Tibial nerve (tissue), 4 donors: ENCODE results near the gene PRDM2. TPM values are rescaled to one million over a fixed set of nuclear protein-coding genes. Genes with fewer than 3 reads are reported as not detected.

Experiments used
- DNase-seq, 2 donors: peaks; one replicate each; pipeline ENCODE4 v3.0.0-alpha.2; 2019; ENCODE audit warnings: low spot score in 2 of 2
- H3K27ac ChIP-seq, 4 donors: fragments of 200-600 bp; sonication (generic) in 3 of 4; one replicate each; pipeline ENCODE4 v1.5.1; 2017 to 2019; ENCODE audit warnings: mild to moderate bottlenecking in 1 of 4
- H3K27me3 ChIP-seq, 2 donors: fragments of 200-600 bp; sonication (generic) in 1 of 2; one replicate each; pipeline versions ENCODE4 v1.5.1 to v1.6.0; 2017 to 2019
- H3K36me3 ChIP-seq, 3 donors: fragments of 200-600 bp; sonication (generic); one replicate each; pipeline ENCODE4 v1.5.1; 2018 to 2019
- H3K4me1 ChIP-seq, 4 donors: fragments of 200-600 bp; sonication (generic) in 3 of 4; one replicate each; pipeline ENCODE4 v1.5.1; 2017 to 2019
- H3K4me3 ChIP-seq, 4 donors: fragments of 200-600 bp; sonication (generic) in 3 of 4; one replicate each; pipeline ENCODE4 v1.5.1; 2017 to 2019; ENCODE audit warnings: mild to moderate bottlenecking in 1 of 4, moderate library complexity in 1 of 4
- H3K9me3 ChIP-seq, 4 donors: fragments of 200-600 bp; sonication (generic) in 3 of 4; one replicate each; pipeline ENCODE4 v1.5.1; 2017 to 2019
- CTCF ChIP-seq, 5 experiments: fragments of 200-600 bp in 3 of 5; fragments of 450-650 bp in 2 of 5; sonication (generic) in 3 of 5; IDR thresholded peaks; one replicate each; pipeline ENCODE4 v1.5.1; 2016 to 2019; ENCODE audit warnings: antibody characterized with exemption in 5 of 5, mild to moderate bottlenecking in 3 of 5, moderate library complexity in 2 of 5
- EP300 ChIP-seq, 2 donors: sonication (generic); formaldehyde crosslinking; IDR thresholded peaks; one replicate each; pipeline ENCODE4 v1.6.1; 2017; ENCODE audit warnings: antibody characterized with exemption in 2 of 2, mild to moderate bottlenecking in 1 of 2
- POLR2A ChIP-seq, 2 donors: fragments of 450-650 bp; IDR thresholded peaks; one replicate each; pipeline ENCODE4 v1.6.1; 2017; ENCODE audit warnings: antibody characterized with exemption in 2 of 2, mild to moderate bottlenecking in 2 of 2, moderate library complexity in 2 of 2
- WGBS, 2 donors: methylation state at CpG; one replicate each; pipeline ENCODE4 v1.1.5; 2018; 5-methylcytosine and 5-hydroxymethylcytosine counted together
- total RNA-seq, 4 donors: library from RNA; depleted of rRNA; stranded (reverse); fragments of >200 nt; gene quantifications; one replicate each; pipeline ENCODE4 v1.1.0, GENCODE V29; 2016

PRDM2 gene
- total RNA-seq, 4 donors from 2014 or later: 26.4 to 48.8 (median 46.5) TPM

GRCh38 chr1:13826009-13826408 is 126.0 kb downstream of the PRDM2 start:
- Histone ChIP-seq H3K27ac (no peak overlapping the region), H3K9me3 (no peaks in the 10 kb centered on the region), H3K4me1 (no peaks in the 10 kb centered on the region), H3K4me3 (no peak overlapping the region), H3K27me3 (peaks cover 0 to 5% of the 10 kb centered on the region in 2 donors), H3K36me3 (peaks cover 0 to 38% (median 0%) of the 10 kb centered on the region in 3 donors)
- WGBS, 2 donors: 88 to 96% methylated on average over 2 of the region's 2 CpGs
- no peak for DNase-seq
- TF ChIP-seq CTCF (IDR thresholded peaks at IDR 0.05) (no peak), EP300 (IDR thresholded peaks at IDR 0.05) (peak in 1 of 2 donors; percentile 33)

- no peaks in the 10 kb centered on the region for H3K4me1 ChIP-seq
- no peaks in the 10 kb centered on the region for H3K9me3 ChIP-seq
- peaks cover 0 to 35% (median 0%) of the 10 kb centered on the region in 3 donors for H3K36me3 ChIP-seq
- TF ChIP-seq CTCF (IDR thresholded peaks at IDR 0.05) (no peak), EP300 (IDR thresholded peaks at IDR 0.05) (no peak), POLR2A (IDR thresholded peaks at IDR 0.05) (no peak)
- H3K27me3 ChIP-seq: peaks cover 0 to 5% of the 10 kb centered on the region in 2 donors
- H3K27ac ChIP-seq: no peak overlapping the region
- WGBS, 2 donors: 81 to 85% methylated on average over 6 of the region's 6 CpGs
- DNase-seq: no peak
- no peak overlapping the region for H3K4me3 ChIP-seq
Observed at GRCh38 chr1:13826591-13826990, 126.6 kb downstream of the PRDM2 start.

- Histone ChIP-seq H3K4me3 (no peak overlapping the region), H3K9me3 (no peaks in the 10 kb centered on the region), H3K27me3 (peaks cover 0 to 5% of the 10 kb centered on the region in 2 donors), H3K4me1 (no peaks in the 10 kb centered on the region), H3K27ac (no peak overlapping the region), H3K36me3 (peaks cover 0 to 16% (median 0%) of the 10 kb centered on the region in 3 donors)
- DNase-seq: peak in 1 of 2 donors; percentile 32
- TF ChIP-seq CTCF (IDR thresholded peaks at IDR 0.05): peak; percentile 25 to 68 (median 53)
- TF ChIP-seq EP300 (IDR thresholded peaks at IDR 0.05): no peak
- WGBS, 2 donors: 44 to 56% methylated on average over 14 to 15 of the region's 18 CpGs
Observed at GRCh38 chr1:13828454-13829151, 128.6 kb downstream of the PRDM2 start.

GRCh38 chr1:13829152-13829769 is 129.3 kb downstream of the PRDM2 start:
- H3K4me1 ChIP-seq: no peaks in the 10 kb centered on the region
- WGBS, 2 donors: 73 to 87% methylated on average over 9 to 10 of the region's 10 CpGs

More at GRCh38 chr1:13829152-13829769, 129.3 kb downstream of the PRDM2 start:
- Histone ChIP-seq H3K27me3 (peaks cover 0 to 5% of the 10 kb centered on the region in 2 donors), H3K36me3 (peaks cover 0 to 9% (median 0%) of the 10 kb centered on the region in 3 donors), H3K27ac (no peak overlapping the region), H3K9me3 (no peaks in the 10 kb centered on the region), H3K4me3 (no peak overlapping the region)
- TF ChIP-seq EP300 (IDR thresholded peaks at IDR 0.05) (no peak), CTCF (IDR thresholded peaks at IDR 0.05) (no peak), POLR2A (IDR thresholded peaks at IDR 0.05) (no peak)
- DNase-seq: no peak
